A673 (cell line): ENCODE data around the gene IL15RA.
"Not testable (repeated sequence)": the region's sequence is repeated elsewhere in the genome, so short reads cannot be mapped to it uniquely, and the experiment has no call there.

ENCODE experiments used
- CTCF ChIP-seq: fragments of 300-800, 200-600 bp; sonication (generic); conservative IDR thresholded peaks from 2 replicates; pipeline ENCODE4 v1.5.1; 2017; ENCODE audit warnings: low read depth, mild to moderate bottlenecking, antibody characterized with exemption, low read length, moderate library complexity, mixed read lengths
- EZH2 ChIP-seq: fragments of 200-600 bp; sonication (generic); IDR thresholded peaks from 2 replicates; pipeline ENCODE4 v1.6.1; 2017; ENCODE audit warnings: borderline replicate concordance, low read depth, mild to moderate bottlenecking, mixed read lengths, antibody characterized with exemption, low read length; ENCODE audit not compliant: poor library complexity, severe bottlenecking

- not testable (repeated sequence) for TF ChIP-seq CTCF, EZH2
Measured at GRCh38 chr10:5908676-5909075, 68.7 kb downstream of the IL15RA start.
